Stimulated activated CD4-positive, alpha-beta T cell treated with anti-CD3 and anti-CD28 coated beads, Interleukin-1b, Interleukin-23, amount 100 ng/mL, for 4 hours (primary cell): ENCODE results near the gene UTP25.
A peak's percentile ranks its signal among the peaks of the same experiment; 100 is the strongest.

Source experiments
- DNase-seq, 2 donors: peaks; one replicate each; pipeline ENCODE4 v3.0.0-alpha.2; 2020; ENCODE audit warnings: low read depth in 2 of 2

The UTP25 gene

DNA sequence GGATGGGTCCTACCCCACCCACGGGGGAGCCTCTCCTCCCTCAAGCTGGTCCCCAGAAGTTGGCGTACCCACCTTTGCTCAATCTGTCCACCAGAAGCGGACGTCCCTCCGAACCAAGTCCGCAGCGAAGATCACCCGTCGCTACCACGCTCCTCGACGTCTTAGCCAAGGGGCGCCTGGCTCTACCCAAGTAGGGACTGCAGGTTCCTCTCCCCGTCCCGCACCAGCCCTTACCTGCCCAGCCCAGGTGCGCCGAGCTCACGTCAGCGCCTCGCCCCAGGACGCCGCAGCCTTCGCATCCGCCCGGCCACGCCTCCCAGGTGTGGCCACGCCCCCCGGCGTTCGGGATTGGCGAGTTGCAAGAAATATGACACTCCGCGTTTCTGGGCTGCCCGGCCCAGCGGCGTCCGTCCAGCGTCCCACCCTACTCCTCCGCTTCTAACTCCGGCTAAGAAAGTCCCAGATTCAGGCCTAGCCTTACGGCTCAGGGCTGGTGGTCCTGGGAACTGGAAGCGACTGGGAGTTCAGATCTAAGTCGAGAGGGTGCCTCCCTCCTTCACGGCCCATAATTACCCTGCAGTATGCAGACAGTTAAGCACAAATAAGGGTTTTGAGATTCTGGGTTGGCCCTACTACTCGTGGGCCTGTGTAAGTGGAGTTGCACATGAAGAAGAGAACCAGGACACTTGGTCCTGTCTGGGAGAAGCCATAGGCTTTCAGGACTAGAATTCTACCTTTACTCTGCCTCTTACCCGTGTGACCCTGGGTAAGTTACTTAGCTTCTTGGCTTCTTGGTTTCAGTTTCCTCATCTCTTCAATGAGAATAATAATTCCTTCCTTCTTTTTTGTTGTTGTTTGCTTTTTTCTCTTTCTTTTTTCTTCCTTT is 21.7 kb upstream of the UTP25 start, which contains the start of gene IRF6:
IRF6 (minus strand) TSS at position 268 of the 886 bp plus-strand sequence. CDS start 4,729 bp downstream, outside the sequence.
- DNase-seq = peak; percentile 58 to 61

DNA sequence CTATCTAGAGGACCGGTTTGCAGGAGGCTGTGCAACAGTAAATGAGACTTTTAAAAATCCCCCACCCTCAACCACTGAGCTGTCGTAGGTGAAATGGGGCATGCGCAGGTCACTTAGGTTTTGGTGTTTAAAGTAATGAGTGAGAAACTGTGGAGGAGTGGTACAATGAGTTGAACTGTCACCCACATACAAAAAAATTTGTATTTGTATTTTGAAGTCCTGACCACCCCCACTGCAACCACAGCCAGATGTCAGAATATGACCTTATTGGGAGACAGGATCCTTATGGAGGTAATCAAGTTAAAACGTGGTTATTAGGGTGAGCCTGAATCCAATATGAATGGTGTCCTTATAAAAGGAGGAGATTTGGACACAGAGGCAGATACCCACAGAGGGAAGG is 20.3 kb upstream of the UTP25 start:
- no peak for DNase-seq

DNA sequence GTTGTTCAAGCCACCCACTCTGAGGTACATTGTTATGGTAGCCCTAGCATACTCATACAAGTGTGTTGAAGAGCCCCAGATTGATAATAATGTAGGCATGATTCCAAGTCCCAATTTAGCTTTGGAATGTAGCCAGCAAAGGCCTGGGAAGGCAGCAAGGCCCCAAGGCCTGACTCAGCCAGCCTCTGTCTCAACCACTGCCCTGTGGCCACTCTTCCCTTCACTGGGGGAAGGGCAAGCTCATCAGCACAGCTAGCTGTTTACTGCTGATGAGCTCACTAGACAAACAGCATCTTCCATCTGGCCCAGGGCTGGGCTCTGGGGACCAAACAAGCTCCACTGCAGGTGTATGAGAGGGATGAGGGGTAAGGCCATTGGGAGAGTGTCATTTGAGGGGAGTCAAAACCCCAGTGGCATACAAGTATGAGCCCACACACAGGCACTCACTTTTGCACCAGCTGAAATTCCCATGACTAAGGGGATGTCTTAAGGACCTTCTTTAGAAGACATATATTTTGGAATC is 19.7 kb upstream of the UTP25 start:
- no peak for DNase-seq

DNA sequence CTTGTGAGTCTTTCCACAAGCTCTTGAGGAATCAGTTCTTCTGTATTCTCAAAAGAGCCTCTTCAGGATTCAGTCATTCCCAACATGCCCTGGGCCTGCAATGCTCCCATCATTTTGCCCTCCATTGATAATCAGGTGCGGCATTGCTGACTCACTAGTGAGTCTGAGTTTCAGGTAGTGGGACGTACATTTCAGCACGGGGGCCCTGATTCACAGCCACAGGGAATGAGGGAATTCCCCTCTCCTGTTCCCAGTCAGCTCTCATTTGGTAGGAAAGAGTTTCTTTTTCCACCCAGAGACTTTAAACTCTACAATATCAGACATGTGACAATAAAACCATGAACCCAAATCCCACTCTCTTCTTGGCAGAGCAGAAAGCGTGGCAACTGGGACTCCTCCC is 18.2 kb upstream of the UTP25 start:
- no peak for DNase-seq

DNA sequence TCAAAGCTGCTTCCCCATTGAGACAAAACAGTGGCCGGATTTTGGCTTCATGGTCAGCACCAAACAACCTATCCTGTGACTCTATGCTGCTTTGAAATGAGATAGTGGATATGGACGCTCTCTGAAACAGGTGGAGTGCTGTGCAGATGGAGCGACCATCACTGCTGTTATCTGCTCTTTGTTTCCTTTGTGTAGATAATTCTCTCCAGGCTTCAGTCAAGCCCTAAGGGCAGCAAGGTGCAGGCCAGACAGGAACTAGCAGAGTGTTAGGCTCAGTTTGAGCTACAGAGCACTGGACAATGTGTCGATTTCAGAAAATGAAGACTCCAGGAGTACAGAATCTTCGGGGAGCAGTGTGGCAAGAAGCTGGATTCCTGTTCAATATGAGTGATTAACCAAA is 17.0 kb upstream of the UTP25 start:
- DNase-seq = no peak

DNA sequence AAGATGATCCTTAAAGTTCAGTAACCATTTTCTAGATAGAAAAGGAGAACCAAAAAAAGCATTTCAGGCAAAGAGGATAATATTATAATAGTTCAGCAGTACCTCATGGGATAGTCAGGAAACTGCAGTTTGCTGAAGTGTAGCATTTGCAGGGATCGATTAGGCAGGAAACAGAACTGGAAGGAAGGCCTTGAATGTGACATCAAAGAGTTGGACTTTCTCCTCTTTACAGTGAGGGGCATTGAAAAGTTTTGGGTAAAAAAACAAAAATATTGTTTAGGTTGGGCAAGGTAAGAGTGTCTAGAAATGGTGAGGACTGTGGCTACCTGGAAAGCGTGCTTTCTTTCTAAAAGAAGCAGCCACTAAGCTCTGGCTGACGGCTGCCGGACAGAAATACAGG is 13.9 kb upstream of the UTP25 start:
- no peak for DNase-seq

DNA sequence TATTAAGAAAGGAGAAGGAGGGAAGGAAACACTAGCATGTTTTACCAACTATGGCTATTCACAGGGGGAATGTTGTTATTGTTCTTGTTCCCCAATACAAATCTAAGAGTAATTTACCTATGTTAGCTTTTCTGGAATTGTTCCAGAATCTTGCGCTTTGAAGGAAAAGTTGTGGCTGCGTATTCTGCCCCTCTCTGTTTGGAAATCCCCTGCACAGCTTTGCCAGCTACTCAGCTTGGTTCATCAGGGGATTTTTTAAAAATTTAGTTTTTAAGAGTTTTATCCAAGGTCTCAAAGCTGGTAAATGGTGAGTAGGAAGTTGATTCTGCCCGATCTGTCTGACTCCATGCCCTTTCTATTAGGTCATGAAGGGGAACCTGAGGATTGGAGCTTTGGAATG is 12.3 kb upstream of the UTP25 start:
- no peak for DNase-seq

DNA sequence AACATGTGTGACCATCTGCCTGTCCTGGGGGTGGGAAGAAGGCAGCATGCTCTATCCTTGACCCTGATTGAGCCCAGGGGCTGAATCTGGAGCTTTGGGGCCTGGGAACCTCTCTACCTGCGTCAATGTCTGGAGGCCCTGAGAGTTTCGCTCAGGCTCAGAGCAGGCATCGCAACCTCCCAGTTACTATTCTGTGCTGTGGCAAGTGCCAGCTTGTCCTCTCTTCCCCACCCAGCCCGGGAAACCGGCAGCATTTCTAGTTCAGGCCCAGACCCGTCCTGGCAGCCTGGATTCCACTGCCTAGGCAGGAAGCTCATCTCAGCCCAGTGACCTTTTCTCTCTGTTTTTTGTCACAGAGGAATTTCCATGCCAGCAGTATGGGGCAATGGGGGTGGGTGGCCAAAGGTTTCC is 11.8 kb upstream of the UTP25 start:
- DNase-seq = no peak

DNA sequence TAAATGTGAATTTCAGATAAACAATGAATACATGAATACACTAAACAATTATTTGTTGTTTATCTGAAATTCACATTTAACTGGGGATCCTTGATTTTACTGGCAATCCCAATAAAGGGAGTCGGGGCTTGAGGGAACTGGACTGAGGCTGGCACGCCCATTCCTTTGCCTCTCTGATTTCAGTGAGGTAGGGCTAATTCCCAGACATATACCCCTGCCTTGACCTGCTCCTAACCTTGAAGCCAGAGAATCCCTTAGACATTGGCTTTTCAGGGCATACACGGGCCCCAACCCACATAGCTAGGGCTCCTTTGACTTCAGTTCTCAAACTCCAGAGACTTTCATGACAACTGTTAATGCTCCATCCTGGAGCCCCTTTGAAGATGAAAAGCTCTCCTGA is 10.8 kb upstream of the UTP25 start:
- DNase-seq = no peak

DNA sequence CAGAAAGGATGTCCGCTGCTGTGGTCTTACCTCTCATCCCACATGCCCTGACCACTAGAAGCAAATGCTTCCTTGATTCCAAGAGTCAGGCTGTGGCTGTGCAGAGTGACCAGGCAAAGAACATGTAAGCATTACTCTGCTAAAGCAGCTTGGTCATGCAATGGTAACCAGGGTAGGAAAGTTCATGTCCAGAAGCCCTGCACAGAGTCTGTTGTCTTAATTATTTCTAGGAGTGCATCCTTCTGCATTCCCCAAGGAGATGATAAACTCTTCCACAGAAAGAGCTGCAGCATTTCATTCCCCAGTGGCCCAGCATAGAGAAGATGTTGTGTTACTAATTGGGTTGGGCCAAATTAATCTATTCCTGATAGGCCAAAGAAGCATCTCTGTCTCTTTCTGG is 10.1 kb upstream of the UTP25 start:
- DNase-seq = no peak

DNA sequence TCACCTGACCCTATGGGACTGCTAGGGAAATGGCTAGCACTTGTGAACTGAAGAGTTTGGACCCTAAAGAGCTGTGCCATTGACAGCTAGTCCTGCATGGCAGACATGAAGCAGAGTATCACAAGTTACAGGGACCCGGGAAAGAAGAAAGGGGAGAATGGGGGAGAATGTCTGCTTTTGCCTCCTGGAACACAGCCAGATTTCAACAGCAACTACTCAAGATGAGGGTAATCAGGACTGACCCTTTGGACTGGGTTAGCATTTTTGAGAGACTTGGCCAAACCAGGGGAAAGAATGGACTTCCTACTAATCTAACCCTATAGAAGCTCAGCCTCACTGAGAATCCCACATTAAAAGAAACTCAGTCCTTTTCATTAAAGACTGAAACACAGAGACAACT is 8.7 kb upstream of the UTP25 start:
- no peak for DNase-seq

DNA sequence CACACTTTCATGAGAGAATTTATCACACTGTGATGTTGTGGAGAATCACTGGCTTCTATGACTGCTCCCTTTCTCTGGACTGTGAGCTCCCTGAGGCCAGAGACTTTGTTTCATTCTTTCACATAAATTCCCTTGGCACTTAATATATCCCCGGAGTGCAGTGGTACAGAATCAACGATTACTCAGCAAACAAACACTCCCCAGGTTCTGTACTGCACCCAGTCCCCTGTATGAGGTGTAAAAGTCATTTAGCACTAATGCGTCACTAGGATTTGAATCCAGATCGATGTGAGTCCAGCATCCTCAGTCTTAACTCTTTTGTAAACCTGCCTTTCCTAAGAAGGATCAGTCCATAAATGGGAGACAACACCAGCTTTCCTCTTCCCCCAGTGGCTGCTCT is 6.8 kb upstream of the UTP25 start:
- no peak for DNase-seq

DNA sequence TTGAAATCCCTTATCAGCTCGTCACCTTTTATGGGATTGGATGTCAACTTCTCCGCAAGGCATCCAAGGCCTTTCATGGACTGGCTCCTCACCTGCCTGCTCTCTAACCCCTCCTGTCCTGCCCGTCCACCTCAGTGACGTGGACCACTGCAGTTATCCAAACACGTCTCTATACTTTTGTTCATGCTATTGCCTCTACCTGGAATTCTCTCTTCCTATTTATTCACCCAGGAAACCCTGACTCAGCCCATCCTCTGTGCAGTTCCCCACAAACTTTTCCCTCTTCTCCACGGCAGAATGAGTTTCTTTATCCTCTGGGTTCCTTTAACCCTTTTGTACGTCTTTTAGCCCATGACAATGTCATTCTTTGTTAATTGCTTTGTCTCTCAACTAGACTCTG is 5.1 kb upstream of the UTP25 start:
- DNase-seq = no peak

DNA sequence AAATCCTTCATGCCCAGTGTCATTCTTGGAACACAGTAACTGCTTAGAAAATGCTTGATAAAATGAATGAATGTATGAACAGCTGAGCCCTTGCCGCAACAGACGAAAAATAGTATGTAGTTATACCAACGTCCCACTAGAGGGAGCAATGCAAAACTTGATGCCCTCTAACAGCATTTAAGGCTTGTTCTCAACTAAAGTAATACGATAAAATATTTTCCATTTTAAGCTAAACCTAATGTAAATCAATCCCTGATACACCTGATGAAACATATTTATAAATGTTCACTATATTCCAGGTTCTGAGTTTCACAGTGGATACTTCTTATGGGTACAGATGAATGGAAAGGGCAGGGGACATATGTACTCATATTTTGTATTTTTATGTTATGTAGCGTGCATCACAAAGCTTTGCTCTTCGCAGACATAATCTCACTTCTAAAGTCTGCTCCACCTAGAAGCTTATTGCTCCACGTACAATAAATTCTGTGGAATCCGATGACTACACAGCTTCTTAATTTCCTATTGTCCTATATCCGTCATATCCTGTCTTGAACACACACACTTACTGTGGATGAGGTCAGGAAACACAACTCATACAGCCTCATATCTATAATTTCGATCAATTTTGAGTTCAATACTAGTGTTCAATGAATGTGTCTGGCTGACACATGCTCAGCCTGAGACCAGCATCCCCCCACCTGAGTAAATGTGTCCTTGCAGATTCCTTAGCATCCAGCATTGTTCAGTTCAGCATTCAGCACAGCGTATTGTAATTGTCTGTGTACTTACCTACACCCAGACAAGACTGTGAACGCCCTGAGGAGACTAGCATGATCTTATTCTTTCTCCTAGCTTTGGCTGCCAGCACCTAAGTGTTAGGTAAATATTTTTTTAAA is 4.4 kb upstream of the UTP25 start:
- no peak for DNase-seq

DNA sequence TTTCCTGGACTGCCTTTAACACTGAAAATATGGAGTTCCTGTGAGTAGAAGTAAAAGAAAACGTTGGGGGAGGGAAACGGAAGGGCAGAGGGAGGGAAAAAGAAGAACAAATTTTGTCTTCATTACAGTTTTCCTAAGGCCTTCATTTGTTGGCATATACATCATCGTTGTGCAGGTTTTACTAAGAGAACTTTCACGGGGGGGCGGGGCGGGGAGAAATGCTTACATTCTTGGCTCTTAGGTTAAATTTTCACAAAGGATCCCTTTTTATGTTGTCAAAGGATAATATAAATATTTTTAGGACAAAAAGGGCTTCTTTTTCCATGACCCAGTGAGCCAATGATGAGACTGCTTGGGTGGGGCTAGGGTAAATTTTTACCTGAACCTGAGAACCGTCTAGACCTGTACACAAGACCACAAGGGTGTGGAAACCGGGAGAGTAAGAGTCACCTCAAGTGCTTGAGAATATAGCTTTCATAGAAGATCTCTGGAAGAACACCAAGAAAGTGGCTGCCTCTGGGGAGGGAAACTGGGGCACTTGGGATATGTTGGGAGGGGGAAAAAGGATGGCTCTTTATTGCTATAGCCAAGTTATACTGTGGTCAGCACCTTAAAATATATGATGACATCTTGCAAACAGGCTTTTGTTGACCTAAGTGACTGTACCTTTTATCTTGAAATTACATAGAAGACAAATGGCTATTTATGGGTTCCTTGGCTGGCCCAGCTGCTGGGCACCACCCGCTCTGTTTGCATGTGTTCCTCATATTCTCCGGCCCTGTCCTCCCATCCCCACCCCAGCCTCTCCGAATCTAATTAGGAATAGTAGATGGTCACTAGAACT is 2.0 kb upstream of the UTP25 start:
- DNase-seq = no peak

DNA sequence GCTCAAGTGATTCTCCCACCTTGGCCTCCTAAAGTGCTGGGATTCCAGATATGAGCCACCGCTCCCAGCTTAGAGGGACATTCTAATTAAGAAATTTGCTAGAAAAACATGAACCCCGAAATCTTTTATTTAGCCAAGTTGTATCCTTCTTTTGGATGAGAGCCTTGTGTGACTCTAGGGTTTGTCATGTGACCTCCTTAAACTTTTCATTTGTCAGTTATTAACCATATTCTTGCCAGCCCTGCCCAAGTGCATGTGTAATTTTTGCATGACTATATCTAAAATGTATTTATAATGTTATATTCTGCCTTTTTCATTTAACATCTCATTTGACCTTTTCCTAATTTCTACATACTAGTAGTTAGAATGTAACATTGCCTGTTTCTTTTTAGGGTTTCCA is 1.9 kb downstream of the UTP25 start:
- DNase-seq = no peak

DNA sequence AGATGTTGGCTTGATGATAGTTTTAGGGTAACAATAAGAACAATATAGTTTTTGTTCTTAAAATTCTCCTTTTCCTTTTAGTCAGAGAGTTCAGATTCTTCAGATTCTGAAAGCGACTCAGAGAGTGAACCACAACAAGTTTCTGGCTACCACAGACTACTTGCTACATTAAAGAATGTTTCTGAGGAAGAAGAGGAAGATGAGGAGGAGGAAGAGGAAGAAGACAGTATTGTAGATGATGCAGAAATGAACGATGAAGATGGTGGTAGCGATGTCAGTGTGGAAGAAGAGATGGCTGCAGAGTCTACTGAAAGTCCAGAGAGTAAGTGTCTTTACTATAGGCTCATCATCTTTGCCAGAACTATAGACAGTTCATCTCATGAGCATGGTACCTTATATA is 3.0 kb downstream of the UTP25 start:
- no peak for DNase-seq

DNA sequence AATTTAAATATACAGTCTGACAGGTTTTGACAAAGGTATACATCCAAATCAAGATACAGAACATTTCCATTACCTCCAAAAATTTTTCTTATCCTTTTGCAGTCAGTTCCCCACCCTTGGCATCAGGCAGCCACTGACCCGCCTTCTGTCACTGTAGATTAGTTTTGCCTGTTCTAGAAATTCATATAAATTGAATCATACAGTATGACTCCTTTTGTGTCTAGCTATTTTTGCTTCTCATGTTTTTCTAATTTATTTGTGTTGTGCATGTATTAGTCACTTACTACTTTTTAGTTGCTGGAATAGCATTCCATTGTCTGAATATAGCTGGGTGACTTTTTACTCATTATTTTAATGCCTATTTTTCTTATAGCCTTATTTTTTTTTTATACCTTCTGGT is 3.8 kb downstream of the UTP25 start:
- DNase-seq = no peak

DNA sequence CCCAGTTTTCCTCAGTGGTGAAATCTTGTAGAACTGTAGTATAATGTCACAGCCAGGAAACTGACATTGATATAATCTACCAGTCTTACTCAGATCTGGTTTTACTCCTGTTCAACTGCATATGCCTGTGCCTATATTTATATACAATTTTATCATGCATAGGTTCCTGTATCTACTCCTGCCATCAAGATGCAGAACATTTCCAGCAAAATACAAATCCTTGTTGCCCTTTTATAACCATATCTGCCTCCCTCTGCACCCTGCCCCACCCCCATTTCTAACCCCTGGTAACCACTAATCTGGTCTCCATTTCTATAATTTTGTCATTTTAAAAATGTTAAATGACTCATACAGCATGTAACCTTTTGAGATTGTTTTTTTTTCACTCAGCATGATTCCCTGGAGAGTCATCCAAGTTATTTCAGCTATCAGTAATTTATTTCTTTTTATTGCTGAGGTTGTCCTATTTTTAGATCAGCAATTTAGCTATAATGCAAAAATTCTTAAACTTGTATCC is 8.1 kb downstream of the UTP25 start:
- no peak for DNase-seq

DNA sequence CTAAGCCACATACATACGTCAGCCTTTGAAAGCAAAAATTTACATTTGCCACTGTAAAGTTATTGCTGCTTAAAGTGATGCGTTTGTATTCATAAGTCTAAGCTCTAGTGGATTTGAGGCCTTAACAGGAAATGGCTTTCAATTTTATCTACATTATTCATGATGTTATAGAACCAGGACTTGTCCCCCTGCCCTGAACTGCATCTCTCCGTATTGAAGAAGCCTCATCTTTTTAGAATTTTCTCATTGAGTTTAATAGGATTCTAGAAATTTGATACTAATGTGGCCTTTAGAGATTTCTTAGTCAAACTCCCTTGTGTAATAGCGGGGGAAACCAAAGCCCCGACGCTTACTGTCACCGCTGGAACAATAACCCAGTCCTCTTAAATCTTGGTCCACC is 9.9 kb downstream of the UTP25 start:
- no peak for DNase-seq

DNA sequence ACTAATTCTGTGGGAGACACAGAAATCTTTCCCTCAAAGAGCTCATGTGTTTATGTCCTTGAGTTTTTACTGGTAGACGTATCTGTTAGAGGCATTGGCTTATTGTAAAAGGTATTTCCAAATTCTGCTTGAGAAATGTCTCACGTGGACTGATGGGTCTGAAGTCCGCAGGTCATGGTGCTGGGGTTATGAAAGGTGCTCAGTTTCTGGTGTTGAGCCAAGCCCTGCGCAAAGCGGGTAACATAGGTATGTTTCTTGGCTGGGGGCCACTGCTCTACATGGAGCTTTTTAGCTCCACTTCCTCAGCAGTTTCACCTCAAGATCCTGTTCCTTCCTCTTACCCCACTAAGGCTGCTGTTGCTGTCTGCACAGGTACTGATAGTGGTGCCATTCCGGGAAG is 10.8 kb downstream of the UTP25 start:
- DNase-seq = no peak
